DMS79 treated with DMSO at 0.1 percent for 48 hours (cell line): ENCODE results near the gene PDK2.
A peak's percentile ranks its signal among the peaks of the same experiment; 100 is the strongest.

Source experiments
- DNase-seq: peaks from one replicate; lab custom pipeline; 2025; lab: John Stamatoyannopoulos, UW

Gene PDK2

GRCh38 chr17:50079334-50080095 is 15.6 kb upstream of the PDK2 start:
- DNase-seq: no peak

GRCh38 chr17:50080096-50080480 is 15.1 kb upstream of the PDK2 start:
- no peak for DNase-seq

- no peak for DNase-seq
Measured at GRCh38 chr17:50080827-50081226, 14.3 kb upstream of the PDK2 start.

- DNase-seq: no peak
Measured at GRCh38 chr17:50081757-50082156, 13.4 kb upstream of the PDK2 start.

GRCh38 chr17:50087246-50087911 is 7.8 kb upstream of the PDK2 start:
- DNase-seq: peak; percentile 15

- DNase-seq: no peak
Measured at GRCh38 chr17:50087912-50088405, 7.2 kb upstream of the PDK2 start.

- no peak for DNase-seq
Measured at GRCh38 chr17:50088952-50089825, 6.0 kb upstream of the PDK2 start.

GRCh38 chr17:50090071-50090470 is 5.1 kb upstream of the PDK2 start:
- no peak for DNase-seq

- DNase-seq: no peak
Measured at GRCh38 chr17:50090971-50091917, 3.9 kb upstream of the PDK2 start.

- DNase-seq: no peak
Measured at GRCh38 chr17:50091918-50092285, 3.2 kb upstream of the PDK2 start.

- DNase-seq: no peak
Measured at GRCh38 chr17:50093246-50093645, 1.9 kb upstream of the PDK2 start.

GRCh38 chr17:50093807-50094206 is 1.3 kb upstream of the PDK2 start:
- DNase-seq: no peak

GRCh38 chr17:50094243-50094752 is 853 bp upstream of the PDK2 start:
- DNase-seq: peak; percentile 85

GRCh38 chr17:50095626-50096037 is 481 bp downstream of the PDK2 start:
- no peak for DNase-seq

GRCh38 chr17:50096092-50096491 is 941 bp downstream of the PDK2 start:
- no peak for DNase-seq

- DNase-seq: no peak
Measured at GRCh38 chr17:50096758-50097157, 1.6 kb downstream of the PDK2 start.

- no peak for DNase-seq
Measured at GRCh38 chr17:50097455-50097854, 2.3 kb downstream of the PDK2 start.

GRCh38 chr17:50097926-50098325 is 2.8 kb downstream of the PDK2 start:
- no peak for DNase-seq

GRCh38 chr17:50098583-50098982 is 3.4 kb downstream of the PDK2 start:
- no peak for DNase-seq

- no peak for DNase-seq
Measured at GRCh38 chr17:50099003-50099402, 3.9 kb downstream of the PDK2 start.

GRCh38 chr17:50100480-50100883 is 5.3 kb downstream of the PDK2 start:
- DNase-seq: no peak
